Superior temporal gyrus (tissue), 1 donor: ENCODE measurements around the gene LEFTY2.
"Not testable (repeated sequence)": the region's sequence is repeated elsewhere in the genome, so short reads cannot be mapped to it uniquely, and the experiment has no call there.

ENCODE experiments used
- DNase-seq: peaks from one replicate; pipeline ENCODE4 v3.0.0-alpha.2; 2016; ENCODE audit errors: extremely low spot score

The LEFTY2 gene

DNA sequence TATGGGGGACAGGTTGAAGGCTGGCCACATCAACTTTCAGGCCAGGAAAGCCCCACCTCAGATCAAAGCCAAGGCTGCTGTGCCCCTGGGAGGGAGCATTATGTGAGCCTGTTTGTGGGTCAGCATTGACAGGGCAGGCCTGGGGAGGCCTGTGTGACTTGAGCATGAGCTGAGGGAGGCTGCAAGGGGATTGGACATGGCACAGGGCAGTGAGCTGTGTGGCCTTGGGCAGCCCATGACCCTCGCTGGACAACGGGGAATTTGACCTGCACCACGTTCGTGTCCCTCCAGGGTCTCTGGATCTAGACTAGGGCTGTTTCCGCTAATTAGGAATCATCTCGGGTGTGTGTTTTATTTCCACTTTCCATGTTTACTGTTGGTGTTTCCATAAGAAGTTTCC, 34.6 kb downstream of the LEFTY2 start:
- no peak for DNase-seq

DNA sequence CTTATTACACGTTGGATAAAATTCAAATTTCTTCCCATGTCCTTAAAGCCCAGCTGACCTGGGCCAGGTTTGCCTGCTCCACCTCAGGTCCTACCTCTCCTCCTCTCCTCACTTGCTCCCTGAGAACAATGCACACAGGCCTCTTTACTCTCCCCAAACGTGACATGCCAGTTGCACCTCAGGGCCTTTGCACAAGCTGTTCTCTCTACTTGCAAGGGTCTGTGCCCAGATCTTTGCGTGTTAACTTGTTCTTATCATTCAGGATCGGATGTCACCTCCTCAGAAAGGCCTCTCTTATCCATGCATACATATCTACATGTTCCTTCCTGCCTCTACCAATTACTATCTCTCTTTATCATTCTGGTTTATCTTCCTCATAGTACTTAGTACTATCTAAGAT, 37.4 kb downstream of the LEFTY2 start:
- DNase-seq, result no peak

DNA sequence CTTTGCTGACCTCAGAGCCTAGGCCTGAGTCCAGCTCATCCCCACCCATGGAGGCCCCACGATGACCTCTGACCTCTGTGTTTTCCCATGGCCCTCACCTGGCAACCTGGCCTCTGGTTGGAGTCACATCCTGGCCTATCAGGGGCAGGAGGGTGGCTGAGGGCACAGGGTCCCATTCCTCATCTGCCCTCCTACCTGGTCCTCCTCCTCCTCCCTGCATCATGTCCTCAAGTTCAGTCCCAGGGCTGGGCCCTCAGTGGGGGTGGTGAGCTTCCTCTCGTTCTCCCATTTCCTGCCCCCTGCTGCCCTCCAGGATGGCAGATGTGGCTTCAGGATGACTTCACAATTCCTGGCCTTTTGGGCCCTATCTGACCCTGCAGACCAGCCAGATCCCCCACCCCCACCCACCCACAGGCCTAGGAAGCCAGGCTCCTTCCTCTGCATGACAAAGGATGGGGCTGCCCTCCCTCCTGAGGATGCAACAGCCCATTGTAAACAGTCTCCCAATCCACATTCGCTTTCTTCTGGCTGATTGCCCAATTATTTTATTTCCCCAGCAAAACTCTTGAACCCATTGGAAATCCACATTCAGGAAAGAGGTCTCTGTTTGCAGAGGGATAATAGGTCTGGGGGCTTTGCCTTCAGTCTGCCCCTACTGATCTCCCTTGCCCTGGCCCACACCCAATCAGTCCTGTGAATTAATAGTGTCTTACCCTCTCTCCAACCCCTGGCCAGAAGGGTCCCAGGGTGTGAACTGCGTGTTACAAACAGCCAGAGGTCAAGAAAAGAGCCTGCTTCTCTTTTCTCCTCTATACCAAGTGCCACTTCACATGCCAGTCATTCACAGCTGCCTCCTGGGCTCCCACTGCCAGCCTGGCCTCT, 41.7 kb downstream of the LEFTY2 start:
- no peak for DNase-seq

DNA sequence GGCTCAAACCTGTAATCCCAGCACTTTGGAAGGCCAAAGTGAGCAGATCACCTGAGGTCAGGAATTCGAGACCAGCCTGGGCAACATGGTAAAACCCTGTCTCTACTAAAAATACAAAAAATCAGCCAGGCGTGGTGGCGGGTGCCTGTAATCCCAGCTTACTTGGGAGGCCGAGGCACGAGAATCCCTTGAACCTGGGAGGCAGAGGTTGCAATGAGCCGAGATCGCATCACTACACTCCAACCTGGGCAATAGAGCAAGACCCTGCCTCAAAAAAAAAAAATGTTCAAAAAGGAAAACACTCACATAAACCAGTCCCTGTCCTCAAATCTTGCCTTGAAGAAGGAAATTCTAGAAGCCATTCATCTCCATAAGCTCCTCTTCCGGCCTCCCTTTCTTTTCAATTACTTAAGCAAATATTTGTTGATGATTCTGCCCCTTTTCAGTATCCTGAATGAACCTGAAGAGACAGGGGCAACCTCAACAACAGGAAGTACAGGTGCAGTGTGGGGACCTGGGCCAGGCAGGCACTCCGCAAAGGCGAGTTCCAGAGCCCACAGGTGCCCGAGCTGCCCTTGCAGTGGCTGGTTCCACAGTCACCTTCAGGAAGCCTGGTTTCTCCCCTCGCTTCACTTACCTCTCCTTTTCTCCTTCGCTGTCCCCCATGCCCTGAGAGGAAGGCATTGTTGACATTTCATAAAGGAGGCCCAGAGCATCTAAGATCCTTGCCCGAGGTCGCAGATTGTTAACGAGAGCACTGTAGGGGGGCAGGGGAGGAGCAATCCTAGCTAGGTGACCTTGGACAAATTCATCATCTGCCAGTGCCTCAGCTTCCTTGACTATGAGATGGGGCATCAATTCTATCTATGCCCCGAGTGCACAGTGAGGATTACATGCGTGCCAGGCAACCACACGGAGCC, 43.2 kb downstream of the LEFTY2 start:
- DNase-seq, result no peak

DNA sequence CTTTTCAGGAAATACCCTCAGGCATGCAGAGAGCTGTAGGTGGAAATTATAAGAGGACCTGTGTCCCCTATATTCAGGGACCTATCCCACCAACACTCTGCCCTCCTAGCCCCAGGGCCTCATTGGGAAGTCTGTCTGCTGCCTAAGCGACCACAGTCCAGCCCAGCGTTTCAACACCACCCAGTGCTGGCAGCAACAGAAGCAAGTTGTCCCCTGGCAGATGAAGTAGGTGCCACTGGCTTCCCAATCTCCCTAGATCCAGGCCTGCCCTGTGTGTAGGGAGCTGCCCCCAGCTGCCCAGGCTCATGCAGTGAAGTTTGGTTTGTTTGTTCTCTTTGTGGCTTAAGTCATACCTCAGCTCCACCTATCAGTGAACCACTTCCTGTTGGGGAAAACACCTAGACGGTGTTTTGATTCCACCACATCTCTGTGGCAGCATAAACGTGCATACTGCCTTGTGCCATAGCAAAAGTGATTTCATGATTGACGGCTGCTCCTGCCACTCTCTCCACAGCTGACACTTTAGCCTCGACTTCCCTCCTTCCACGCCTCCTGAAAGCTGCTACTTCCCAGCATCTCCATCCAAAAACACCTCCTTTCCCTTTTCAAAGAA, 44.0 kb downstream of the LEFTY2 start:
- no peak for DNase-seq

DNA sequence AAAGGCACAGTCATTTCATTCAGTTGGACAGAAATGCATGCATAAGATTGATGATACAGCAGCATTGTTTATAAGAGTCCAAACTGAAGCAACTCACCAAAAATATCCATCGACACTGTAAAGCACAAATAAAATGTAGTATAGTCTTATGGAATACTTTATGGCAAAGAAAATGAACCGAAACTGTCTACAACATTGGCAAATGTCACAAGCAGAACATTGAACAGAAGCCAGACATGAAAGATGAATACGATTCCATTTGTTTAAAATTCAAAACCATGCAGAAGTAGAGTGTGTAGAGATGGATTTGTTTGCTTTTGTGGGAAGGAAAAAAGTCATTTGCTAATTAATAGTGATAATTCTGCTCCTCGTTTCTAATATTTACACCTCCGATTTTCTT, 44.5 kb downstream of the LEFTY2 start:
- no peak for DNase-seq

DNA sequence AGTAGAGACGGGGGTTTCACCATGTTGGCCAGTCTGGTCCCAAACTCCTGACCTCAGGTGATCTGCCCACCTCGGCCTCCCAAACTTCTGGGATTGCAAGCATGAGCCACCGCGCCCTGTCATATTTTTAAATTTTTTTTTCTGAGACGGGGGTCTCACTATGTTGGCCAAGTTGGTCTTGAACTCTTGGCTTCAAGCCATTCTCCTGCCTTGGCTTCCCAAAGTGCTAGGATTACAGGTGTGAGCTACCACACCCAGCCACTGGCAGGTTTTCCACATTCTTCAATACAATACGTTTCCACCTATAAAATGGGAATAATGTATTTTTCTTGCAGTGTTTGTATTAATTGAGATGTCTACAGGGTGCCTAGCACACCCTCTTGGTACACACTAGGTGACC, 48.7 kb downstream of the LEFTY2 start:
- no peak for DNase-seq

DNA sequence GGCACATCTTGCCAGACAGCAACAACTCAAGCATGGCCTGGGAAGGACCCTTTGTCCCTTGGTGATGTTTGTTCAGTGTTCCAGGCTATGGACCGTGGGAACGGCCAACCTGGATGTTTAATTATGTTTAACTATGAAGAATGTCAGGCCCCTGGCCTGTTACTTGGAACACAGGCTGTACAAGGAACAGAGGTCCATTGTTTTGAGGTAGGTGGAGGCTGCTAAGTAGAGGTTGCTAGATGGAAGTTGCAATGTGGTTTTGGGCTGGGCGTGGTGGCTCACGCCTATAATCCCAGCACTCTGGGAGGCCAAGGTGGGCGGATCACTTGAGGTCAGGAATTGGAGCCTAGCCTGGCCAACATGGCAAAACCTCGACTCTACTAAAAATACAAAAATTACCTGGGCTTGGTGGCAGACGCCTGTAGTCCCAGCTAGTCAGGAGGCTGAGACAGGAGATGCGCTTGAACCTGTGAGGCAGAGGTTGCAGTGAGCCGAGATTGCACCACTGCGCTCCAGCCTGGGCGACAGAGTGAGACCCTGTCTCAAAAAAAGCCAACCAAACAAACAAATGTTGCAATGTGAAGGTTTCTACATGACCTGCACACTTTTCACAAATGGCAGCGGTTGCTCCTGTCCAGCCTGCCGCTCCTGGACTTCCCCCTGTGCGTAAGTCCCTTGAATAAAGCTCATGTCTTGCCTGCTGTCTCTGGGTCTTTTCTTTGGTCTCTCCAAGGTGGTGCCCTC, 49.6 kb downstream of the LEFTY2 start:
- no peak for DNase-seq

DNA sequence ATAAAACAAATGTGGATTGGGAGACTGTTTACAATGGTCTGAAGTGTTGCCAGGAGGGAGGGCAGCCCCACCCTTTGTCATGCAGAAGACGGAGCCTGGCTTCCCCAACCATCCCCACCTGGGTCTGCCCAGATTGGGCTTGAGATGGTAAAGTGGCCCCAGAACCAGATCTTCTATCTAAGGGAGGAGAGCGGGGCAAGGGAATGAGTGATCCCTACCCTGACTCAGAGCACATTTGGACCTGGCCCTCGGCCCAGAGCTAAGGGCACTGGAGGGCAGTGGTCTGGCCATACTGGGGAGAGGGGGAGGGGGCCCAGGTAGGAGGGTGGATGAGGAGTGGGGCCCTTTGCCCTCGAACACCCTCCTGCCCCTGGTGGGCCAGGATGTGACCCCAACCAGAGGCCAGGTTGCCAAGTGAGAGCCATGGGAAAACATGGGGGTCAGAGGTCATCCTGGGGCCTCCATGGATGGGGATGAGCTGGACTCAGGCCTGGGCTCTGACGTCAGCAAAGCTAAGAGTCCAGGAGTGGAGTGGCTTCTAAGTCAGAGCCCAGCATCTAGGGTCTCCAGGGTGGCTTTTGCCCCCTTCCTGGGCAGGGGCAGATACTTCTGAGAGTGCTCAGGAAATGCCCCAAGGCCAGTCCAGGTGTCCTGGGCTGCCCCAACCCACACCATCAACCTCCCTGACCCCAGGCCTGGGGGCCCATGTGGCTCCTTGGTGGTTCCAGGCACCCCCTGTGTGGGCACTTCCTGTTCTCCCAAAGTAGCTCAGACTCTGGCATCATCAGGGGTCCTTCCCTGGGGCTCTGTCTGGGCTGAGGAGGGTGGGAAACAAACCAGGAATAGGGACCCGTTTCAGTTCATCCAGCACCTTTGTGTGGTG, 50.4 kb downstream of the LEFTY2 start:
- DNase-seq, result no peak

DNA sequence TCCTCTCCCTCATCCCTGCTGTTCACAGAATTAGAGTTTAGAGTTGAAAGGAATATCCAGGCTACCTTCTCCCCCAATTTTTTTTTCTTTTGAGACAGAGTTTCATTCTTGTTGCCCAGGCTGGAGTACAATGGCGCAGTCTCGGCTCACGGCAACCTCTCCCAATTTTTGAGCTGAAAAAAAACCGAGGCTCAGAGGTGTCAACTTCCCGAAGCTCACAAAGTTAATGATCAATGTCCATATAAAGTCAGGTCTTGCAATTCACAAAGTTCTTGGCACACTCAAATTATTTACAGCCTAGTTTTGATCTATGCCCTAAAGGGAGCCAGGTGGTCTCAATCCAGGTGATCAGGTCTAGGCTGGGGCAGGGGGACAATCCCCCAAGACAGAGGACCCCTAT, 51.3 kb downstream of the LEFTY2 start:
- no peak for DNase-seq

DNA sequence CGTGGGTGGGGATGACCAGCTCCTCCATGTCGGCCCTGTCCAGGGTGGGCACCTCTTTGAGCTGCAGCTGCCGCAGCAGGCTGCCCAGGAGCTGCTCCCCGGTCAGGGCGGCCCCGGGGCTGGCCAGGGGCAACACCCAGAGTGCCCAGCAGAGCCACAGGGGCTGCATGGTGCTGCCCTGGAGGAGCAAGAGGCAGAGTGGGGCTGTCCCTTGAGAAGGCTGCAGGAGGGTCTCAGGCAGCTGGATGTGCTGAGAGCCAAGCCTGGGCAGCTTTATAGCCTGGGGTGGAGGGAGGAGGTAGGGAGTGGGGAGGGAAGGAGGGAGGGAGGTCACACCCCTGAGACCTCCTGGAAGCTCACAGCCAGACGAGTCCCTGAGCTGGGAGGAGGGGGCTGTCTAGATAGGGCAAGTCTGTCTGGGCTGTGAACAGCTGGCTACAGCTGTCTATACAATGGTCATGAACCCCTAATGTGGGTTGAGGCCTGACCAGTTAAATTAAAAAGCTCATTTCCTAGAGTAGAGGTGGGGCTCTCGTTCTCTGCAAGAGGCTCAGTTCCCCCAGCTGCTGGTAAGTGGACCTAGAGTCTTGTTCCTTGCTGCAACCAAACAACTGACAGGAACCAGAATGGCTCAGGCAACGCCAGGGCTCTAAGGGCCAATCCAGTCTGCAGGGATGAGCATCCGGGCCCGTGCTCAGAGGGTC, 52.0 kb downstream of the LEFTY2 start, which contains the start of gene LEFTY1:
TSS of gene LEFTY1 (minus strand) at position 249 of the 704 bp plus-strand sequence. CDS start at position 169, 80 bp downstream.
- DNase-seq, result no peak

DNA sequence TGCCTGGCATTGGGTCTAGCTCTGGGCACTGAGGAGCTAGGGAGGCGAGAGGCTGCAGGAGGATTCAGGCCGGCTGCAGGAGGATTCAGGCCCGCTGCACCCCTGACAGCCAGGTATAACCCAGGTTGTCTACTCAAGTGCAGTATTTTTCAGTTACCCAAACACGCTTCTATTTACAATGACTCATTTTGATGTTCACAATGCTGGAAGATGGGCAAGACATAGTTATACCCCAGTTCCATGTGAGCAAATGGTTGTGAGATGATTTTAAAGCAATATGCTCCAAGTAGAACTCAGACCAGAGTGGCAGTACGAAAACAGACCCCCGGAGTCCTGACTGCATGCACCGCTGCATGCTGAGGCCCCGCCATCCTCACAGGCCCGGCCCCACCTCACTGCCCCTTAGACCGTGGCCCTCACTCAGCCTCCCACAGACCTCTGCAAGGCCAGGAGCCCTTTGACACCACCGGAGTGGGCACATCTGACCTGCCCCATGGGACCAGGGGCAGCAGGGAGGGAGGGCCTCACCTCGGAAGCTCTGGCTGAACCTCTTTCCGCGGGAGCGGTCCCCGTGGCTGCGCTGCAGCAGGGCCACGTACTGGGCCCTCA, 52.6 kb downstream of the LEFTY2 start:
- DNase-seq, result no peak

DNA sequence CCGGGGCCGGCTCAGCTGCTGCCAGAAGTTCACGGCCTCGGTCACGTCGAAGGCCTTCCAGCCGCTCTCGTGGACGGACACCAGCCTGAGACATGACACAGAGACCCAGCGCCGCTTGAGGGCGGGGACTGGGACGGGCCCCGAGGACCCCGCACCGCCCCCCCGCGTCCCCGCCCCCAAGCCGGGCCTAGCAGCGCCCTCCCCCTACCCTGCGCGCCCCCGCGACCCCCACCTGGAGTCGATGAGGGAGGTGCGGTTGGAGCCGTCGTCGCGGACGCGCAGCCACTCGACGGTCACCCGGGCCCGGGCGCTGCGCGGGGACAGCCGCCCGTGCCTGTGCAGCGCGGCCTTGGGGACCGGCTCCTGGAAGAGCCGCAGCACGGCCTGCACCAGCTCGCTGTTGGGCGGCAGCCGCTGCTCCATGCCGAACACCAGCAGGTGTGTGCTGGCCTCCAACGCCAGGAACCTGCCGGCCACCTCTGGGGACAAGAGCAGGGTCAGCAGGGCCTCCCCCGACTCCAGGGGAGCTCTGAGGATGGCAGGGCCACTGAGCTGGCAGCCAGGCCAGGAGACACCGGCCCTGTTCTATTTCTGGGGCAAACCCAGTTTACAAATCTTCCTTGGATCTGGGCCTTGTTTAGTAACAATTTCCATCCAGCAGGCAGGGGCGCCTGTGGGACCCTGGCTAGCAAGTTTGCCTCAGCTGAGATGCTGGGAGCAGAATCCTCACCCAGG, 53.3 kb downstream of the LEFTY2 start:
- DNase-seq, result not testable (repeated sequence)

DNA sequence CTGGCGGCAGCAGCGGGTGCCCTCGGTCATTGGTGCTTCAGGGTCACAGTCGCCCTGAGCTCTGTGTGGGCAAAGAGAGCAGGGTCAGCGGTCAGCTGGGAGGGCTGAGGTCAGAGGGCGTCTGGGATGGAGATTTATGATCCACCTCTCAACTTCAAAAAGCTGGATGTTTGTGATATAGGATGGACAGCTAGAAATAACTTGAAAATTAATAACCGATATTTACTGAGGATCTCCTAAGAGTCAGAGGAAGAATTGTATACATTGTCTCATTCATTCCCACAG, 54.0 kb downstream of the LEFTY2 start:
- DNase-seq, result no peak
